Chondrocyte (in vitro differentiated cells): ENCODE data around the gene UVRAG. TPM values are rescaled to one million over a fixed set of nuclear protein-coding genes. Genes with fewer than 3 reads are reported as not detected.

Experiments used
- DNase-seq: peaks from one replicate; pipeline ENCODE4 v3.0.0; 2021; ENCODE audit warnings: mixed read lengths, low spot score
- H3K27ac Mint-ChIP-seq: one replicate; pipeline ENCODE4 v1.8.0; 2021; ENCODE audit warnings: mild to moderate bottlenecking, moderate library complexity, mixed read lengths; ENCODE audit not compliant: unreplicated experiment
- H3K27me3 Mint-ChIP-seq: 2 replicates; pipeline ENCODE4 v1.8.0; 2021; ENCODE audit warnings: low read depth, mixed read lengths
- H3K36me3 Mint-ChIP-seq: 2 replicates; pipeline ENCODE4 v1.8.0; 2021; ENCODE audit warnings: low read depth, mixed read lengths
- H3K4me1 Mint-ChIP-seq: 2 replicates; pipeline ENCODE4 v1.8.0; 2021; ENCODE audit warnings: low read depth, mild to moderate bottlenecking, mixed read lengths
- H3K4me3 Mint-ChIP-seq: one replicate; pipeline ENCODE4 v1.8.0; 2021; ENCODE audit warnings: mild to moderate bottlenecking, moderate library complexity, mixed read lengths; ENCODE audit not compliant: unreplicated experiment
- H3K9me3 Mint-ChIP-seq: 2 replicates; pipeline ENCODE4 v1.8.0; 2021; ENCODE audit warnings: low read depth, mixed read lengths
- CTCF ChIP-seq: fragments of 200-600 bp; sonication (generic); IDR thresholded peaks from 2 replicates; pipeline ENCODE4 v1.5.0; 2021; ENCODE audit warnings: antibody characterized with exemption, mild to moderate bottlenecking, moderate library complexity
- total RNA-seq: library from RNA; stranded (reverse); gene quantifications from 3 replicates; pipeline ENCODE4 v1.2.1, GENCODE V29; 2021

Gene UVRAG
- total RNA-seq, 1 donor from 2014 or later = 16.9 TPM

GRCh38 chr11:76149713-76150112 lies 334.7 kb downstream of the UVRAG start:
- H3K4me3 Mint-ChIP-seq = no peak overlapping the region
- DNase-seq = no peak
- peaks cover 35% of the 10 kb centered on the region for H3K4me1 Mint-ChIP-seq
- peaks cover 1% of the 10 kb centered on the region for H3K36me3 Mint-ChIP-seq
- TF ChIP-seq CTCF = no peak
- no peak overlapping the region for H3K27ac Mint-ChIP-seq
- H3K9me3 Mint-ChIP-seq = no peaks in the 10 kb centered on the region
- H3K27me3 Mint-ChIP-seq = no peaks in the 10 kb centered on the region

- H3K27ac Mint-ChIP-seq = no peak overlapping the region
- no peak for TF ChIP-seq CTCF
- no peaks in the 10 kb centered on the region for H3K27me3 Mint-ChIP-seq
- no peaks in the 10 kb centered on the region for H3K9me3 Mint-ChIP-seq
- H3K36me3 Mint-ChIP-seq = peaks cover 1% of the 10 kb centered on the region
- no peak for DNase-seq
- H3K4me1 Mint-ChIP-seq = peaks cover 35% of the 10 kb centered on the region
- H3K4me3 Mint-ChIP-seq = no peak overlapping the region
Observed at GRCh38 chr11:76150141-76150540, 335.1 kb downstream of the UVRAG start.

GRCh38 chr11:76151556-76152085 lies 336.6 kb downstream of the UVRAG start:
- Mint-ChIP-seq H3K36me3 (peaks cover 1% of the 10 kb centered on the region), H3K4me3 (no peak overlapping the region), H3K27me3 (no peaks in the 10 kb centered on the region), H3K27ac (no peak overlapping the region), H3K4me1 (peaks cover 36% of the 10 kb centered on the region), H3K9me3 (no peaks in the 10 kb centered on the region)
- no peak for TF ChIP-seq CTCF
- no peak for DNase-seq

GRCh38 chr11:76152086-76152681 lies 337.2 kb downstream of the UVRAG start:
- Mint-ChIP-seq H3K4me3 (no peak overlapping the region), H3K4me1 (peaks cover 32% of the 10 kb centered on the region), H3K36me3 (peaks cover 1% of the 10 kb centered on the region), H3K27me3 (no peaks in the 10 kb centered on the region), H3K9me3 (no peaks in the 10 kb centered on the region), H3K27ac (no peak overlapping the region)
- DNase-seq = no peak
- TF ChIP-seq CTCF = peak; percentile 97

- peak overlapping the region; percentile 78 for H3K27ac Mint-ChIP-seq
- H3K4me3 Mint-ChIP-seq = no peak overlapping the region
- no peak for DNase-seq
- no peaks in the 10 kb centered on the region for H3K27me3 Mint-ChIP-seq
- peaks cover 32% of the 10 kb centered on the region for H3K4me1 Mint-ChIP-seq
- peaks cover 1% of the 10 kb centered on the region for H3K36me3 Mint-ChIP-seq
- no peaks in the 10 kb centered on the region for H3K9me3 Mint-ChIP-seq
- no peak for TF ChIP-seq CTCF
Observed at GRCh38 chr11:76152741-76153570, 337.9 kb downstream of the UVRAG start.
